Ascending aorta (tissue), 2 donors: Measurements from ENCODE around the gene CWC27. TPM values are rescaled to one million over a fixed set of nuclear protein-coding genes. Genes with fewer than 3 reads are reported as not detected.

Source experiments
- DNase-seq, 2 donors: peaks; one replicate each; pipeline ENCODE4 v3.0.0-alpha.2; 2019; ENCODE audit warnings: low spot score in 2 of 2
- H3K27ac ChIP-seq, 2 donors: fragments of 200-600 bp; sonication (generic); one replicate each; pipeline ENCODE4 v1.5.1; 2016 to 2017; ENCODE audit warnings: mild to moderate bottlenecking in 1 of 2
- H3K27me3 ChIP-seq: fragments of 200-600 bp; sonication (generic); one replicate; pipeline ENCODE4 v1.5.1; 2017
- H3K36me3 ChIP-seq, 2 donors: fragments of 200-600 bp; sonication (generic); one replicate each; pipeline ENCODE4 v1.5.1; 2016
- H3K4me1 ChIP-seq, 2 donors: fragments of 200-600 bp; sonication (generic); one replicate each; pipeline ENCODE4 v1.5.1; 2016 to 2017; ENCODE audit warnings: mild to moderate bottlenecking in 1 of 2
- H3K4me3 ChIP-seq, 2 donors: fragments of 200-600 bp; sonication (generic); one replicate each; pipeline ENCODE4 v1.5.1; 2016 to 2017; ENCODE audit warnings: mild to moderate bottlenecking in 1 of 2
- H3K9me3 ChIP-seq, 2 donors: fragments of 200-600 bp; sonication (generic); one replicate each; pipeline ENCODE4 v1.5.1; 2016
- intact Hi-C: fragments of 100-400 bp; cut with DNase I; formaldehyde crosslinking; loops from one replicate; pipeline ENCODE4 v1.15.1; 2023
- total RNA-seq: library from RNA; depleted of rRNA; stranded (reverse); fragments of >200 nt; gene quantifications from one replicate; pipeline ENCODE4 v1.1.0, GENCODE V29; 2016
- TF ChIP-seq, protein P1 (sequence below), 3 experiments: fragments of 200-600 bp in 2 of 3; fragments of 450-650 bp in 1 of 3; sonication (generic) in 2 of 3; IDR thresholded peaks; one replicate each; pipeline ENCODE4 v1.5.1; 2016 to 2019; ENCODE audit warnings: antibody characterized with exemption in 3 of 3, mild to moderate bottlenecking in 1 of 3, moderate library complexity in 1 of 3

Gene CWC27
- total RNA-seq, 1 donor from 2014 or later = 1.7 TPM

DNA sequence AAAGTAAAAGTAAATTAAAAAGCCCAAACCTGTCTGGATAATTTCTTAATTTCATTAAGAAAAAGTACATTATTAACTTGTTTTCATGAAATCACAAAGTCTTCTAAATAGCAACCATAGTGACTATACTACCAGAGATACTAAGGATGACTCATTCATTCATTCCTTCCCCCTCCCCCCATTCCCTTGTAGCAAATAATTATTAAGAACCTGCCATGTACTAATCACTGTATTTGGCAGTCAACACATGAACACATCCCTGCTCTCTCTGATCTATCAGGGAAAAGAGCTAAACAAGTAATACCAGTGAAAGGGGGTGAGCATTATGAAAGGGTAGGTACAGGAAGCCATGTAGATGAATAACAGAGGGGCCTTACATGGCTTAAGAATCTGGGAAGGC lies 203.9 kb downstream of the CWC27 start:
- intact Hi-C loops = loop anchor here (5.0 kb wide), 2 partner anchors 130 to 510 kb away; partner anchors contain the start of gene ADAMTS6
- H3K4me3 ChIP-seq = no peak overlapping the region

DNA sequence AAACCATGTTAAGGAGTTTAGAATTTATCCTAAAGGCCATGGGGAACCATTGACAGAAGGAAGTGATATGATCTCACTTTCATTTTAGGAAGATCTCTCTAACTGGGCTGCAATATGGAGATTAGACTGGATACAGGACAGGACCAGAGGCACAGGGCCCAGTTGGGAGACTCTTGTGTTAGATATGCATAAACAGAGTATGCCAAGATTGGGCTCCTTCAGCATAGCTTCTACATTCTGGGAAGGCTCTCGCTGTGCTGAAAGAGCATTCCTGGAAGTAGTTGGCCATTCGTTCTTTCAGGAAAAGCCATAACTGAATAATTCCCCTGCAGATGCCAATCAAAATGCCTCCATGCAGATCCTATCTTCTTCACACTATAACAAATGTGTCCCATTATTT lies 204.5 kb downstream of the CWC27 start:
- Histone ChIP-seq H3K4me1 (peaks cover 3% of the 10 kb centered on the region in 2 donors), H3K4me3 (no peak overlapping the region), H3K27me3 (no peaks in the 10 kb centered on the region), H3K36me3 (no peaks in the 10 kb centered on the region), H3K27ac (peak overlapping the region; percentile 45 to 65), H3K9me3 (no peaks in the 10 kb centered on the region)
- TF ChIP-seq, protein P1, sequence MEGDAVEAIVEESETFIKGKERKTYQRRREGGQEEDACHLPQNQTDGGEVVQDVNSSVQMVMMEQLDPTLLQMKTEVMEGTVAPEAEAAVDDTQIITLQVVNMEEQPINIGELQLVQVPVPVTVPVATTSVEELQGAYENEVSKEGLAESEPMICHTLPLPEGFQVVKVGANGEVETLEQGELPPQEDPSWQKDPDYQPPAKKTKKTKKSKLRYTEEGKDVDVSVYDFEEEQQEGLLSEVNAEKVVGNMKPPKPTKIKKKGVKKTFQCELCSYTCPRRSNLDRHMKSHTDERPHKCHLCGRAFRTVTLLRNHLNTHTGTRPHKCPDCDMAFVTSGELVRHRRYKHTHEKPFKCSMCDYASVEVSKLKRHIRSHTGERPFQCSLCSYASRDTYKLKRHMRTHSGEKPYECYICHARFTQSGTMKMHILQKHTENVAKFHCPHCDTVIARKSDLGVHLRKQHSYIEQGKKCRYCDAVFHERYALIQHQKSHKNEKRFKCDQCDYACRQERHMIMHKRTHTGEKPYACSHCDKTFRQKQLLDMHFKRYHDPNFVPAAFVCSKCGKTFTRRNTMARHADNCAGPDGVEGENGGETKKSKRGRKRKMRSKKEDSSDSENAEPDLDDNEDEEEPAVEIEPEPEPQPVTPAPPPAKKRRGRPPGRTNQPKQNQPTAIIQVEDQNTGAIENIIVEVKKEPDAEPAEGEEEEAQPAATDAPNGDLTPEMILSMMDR (IDR thresholded peaks at IDR 0.05) = no peak
- intact Hi-C loops = loop anchor here (5.0 kb wide), 2 partner anchors 129 to 509 kb away; partner anchors contain the start of gene ADAMTS6
- DNase-seq = no peak

More for the DNA sequence above, 203.9 kb downstream of the CWC27 start:
- no peaks in the 10 kb centered on the region for H3K36me3 ChIP-seq
- no peaks in the 10 kb centered on the region for H3K27me3 ChIP-seq
- no peaks in the 10 kb centered on the region for H3K9me3 ChIP-seq
- TF ChIP-seq, protein P1 (IDR thresholded peaks at IDR 0.05) = no peak
- H3K4me1 ChIP-seq = peaks cover 3% of the 10 kb centered on the region in 2 donors
- peak overlapping the region; percentile 45 to 65 for H3K27ac ChIP-seq
- DNase-seq = no peak

DNA sequence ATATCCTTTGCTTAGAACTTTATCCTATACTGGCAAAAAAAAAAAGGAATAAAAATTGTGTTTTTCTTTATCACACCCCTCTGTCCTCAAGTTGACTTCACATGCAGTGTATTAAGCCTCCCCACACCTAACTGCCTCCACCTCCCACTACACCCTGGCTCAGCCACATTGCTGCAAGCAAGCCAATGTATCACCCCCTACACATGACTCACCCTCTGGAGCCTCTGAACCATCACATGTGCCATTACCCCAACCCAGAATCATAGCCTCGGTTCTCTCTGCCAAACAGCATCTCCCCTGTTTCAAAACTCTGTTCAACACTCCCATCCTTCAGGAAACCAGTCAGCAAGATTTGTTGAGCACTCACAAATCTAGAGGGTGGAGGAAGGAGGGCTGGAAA lies 209.0 kb downstream of the CWC27 start:
- no peak overlapping the region for H3K4me3 ChIP-seq
- H3K9me3 ChIP-seq = no peaks in the 10 kb centered on the region
- H3K36me3 ChIP-seq = no peaks in the 10 kb centered on the region
- TF ChIP-seq, protein P1 (IDR thresholded peaks at IDR 0.05) = no peak
- peaks cover 3% of the 10 kb centered on the region in 2 donors for H3K4me1 ChIP-seq
- DNase-seq = no peak
- H3K27me3 ChIP-seq = no peaks in the 10 kb centered on the region
- intact Hi-C loops = no loop called here
- H3K27ac ChIP-seq = no peak overlapping the region

DNA sequence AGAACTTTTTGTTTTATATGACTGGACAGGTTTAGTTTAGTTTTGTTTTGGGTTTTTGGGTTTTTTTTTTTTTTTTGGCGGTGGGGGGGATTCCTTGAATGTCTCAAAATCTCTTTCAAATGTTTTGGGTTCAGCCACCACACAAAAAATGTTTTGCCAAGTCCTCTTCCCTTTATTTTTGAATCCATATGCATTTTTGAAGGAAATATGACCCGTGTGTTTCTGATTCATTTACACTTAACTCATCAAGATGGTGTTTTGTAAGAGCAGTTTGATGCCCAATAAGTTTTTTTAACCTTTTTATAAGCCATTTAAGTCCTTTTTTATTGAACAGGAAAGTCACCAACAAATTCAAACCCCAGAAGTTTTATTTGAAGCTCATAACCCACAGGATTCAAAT lies 209.8 kb downstream of the CWC27 start:
- Histone ChIP-seq H3K4me1 (no peaks in the 10 kb centered on the region), H3K4me3 (no peak overlapping the region), H3K27me3 (no peaks in the 10 kb centered on the region), H3K36me3 (no peaks in the 10 kb centered on the region), H3K9me3 (no peaks in the 10 kb centered on the region), H3K27ac (no peak overlapping the region)
- intact Hi-C loops = no loop called here
- DNase-seq = no peak
- TF ChIP-seq, protein P1 (IDR thresholded peaks at IDR 0.05) = no peak

DNA sequence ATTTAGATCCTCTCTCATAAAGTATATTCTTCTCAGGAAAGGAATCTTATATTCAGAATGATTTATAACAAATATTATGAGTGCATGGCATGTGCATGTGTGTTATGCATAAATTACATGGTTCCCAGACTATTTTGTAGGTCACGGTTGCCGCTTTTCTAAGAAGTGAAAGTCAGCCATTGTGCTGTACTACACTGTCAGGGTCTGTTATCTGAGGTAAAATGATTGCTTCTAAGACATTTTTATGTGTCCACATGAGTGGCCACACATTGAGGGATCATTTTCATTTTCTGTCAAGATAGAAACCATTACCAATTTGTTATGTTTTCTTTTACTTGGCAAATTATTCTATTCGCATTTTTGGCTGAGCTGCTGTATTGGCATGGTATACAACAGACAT lies 210.8 kb downstream of the CWC27 start:
- Histone ChIP-seq H3K4me1 (no peaks in the 10 kb centered on the region), H3K36me3 (no peaks in the 10 kb centered on the region), H3K27me3 (no peaks in the 10 kb centered on the region), H3K4me3 (no peak overlapping the region), H3K27ac (no peak overlapping the region), H3K9me3 (no peaks in the 10 kb centered on the region)
- intact Hi-C loops = no loop called here
- TF ChIP-seq, protein P1 (IDR thresholded peaks at IDR 0.05) = no peak
- no peak for DNase-seq

DNA sequence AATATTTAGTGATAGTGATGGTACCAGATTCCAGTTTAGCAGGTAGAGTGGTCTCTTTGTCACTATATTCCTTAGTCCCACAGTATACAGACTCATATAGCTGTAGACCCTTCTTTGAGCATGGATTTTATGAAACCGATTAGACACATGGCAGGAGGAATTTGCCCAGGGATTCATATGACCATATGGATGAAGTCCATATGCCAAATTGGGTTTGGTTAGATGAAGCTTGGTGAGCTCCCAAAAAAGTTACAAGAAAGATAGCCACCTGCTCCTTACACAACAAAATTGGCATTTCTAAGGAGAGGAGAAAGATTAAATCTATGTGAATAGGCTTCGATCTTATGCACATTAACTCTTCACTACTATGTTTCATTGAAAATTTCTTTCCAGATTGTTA lies 211.4 kb downstream of the CWC27 start:
- no peaks in the 10 kb centered on the region for H3K4me1 ChIP-seq
- intact Hi-C loops = no loop called here
- DNase-seq = no peak
- H3K36me3 ChIP-seq = no peaks in the 10 kb centered on the region
- H3K4me3 ChIP-seq = no peak overlapping the region
- no peaks in the 10 kb centered on the region for H3K9me3 ChIP-seq
- no peak overlapping the region for H3K27ac ChIP-seq
- H3K27me3 ChIP-seq = no peaks in the 10 kb centered on the region
- TF ChIP-seq, protein P1 (IDR thresholded peaks at IDR 0.05) = no peak
